H1 (cell line): ENCODE measurements around the gene ARL6IP5. TPM values are rescaled to one million over a fixed set of nuclear protein-coding genes. Genes with fewer than 3 reads are reported as not detected.

Experiments
- CTCF ChIA-PET: fragments of 300-600 bp; sonication (Branson Sonifier 250); formaldehyde crosslinking; loops from one replicate; lab custom pipeline; 2021; ENCODE audit not compliant: partially characterized antibody; lab: Charles Lee
- POLR2A ChIA-PET: fragments of 300-600 bp; sonication (Branson Sonifier 250); formaldehyde crosslinking; loops from one replicate; lab custom pipeline; 2021; ENCODE audit warnings: inconsistent platforms; ENCODE audit not compliant: partially characterized antibody; lab: Charles Lee
- DNase-seq, 2 experiments: peaks; one replicate each; pipeline versions ENCODE4 v3.0.0 to v3.0.0-alpha.2; 2010 to 2022; ENCODE audit warnings: low spot score in 2 of 2, low read depth in 1 of 2, mixed read lengths in 1 of 2
- FAIRE-seq: peaks from 2 replicates; lab custom pipeline; 2011; peaks lifted over from hg19 to GRCh38; lab: Jason Lieb, UNC
- H2AFZ ChIP-seq: 2 replicates; pipeline ENCODE4 v1.8.1; 2012; ENCODE audit warnings: low read length, inconsistent platforms
- H2AK5ac ChIP-seq: 2 replicates; pipeline ENCODE4 v1.6.1; 2013; ENCODE audit warnings: low read depth, low read length
- H2BK120ac ChIP-seq: replicated peaks from 2 replicates; pipeline ENCODE3; 2013; ENCODE audit warnings: low read depth, low read length, inconsistent platforms
- H2BK12ac ChIP-seq: 2 replicates; pipeline ENCODE4 v1.6.1; 2013; ENCODE audit warnings: low read depth, low read length
- H2BK15ac ChIP-seq: 2 replicates; pipeline ENCODE4 v1.6.1; 2013; ENCODE audit warnings: low read length
- H2BK20ac ChIP-seq: 2 replicates; pipeline ENCODE4 v1.6.1; 2013; ENCODE audit warnings: low read length
- H2BK5ac ChIP-seq: 2 replicates; pipeline ENCODE4 v1.6.1; 2013; ENCODE audit warnings: low read depth, low read length
- H3K14ac ChIP-seq: 2 replicates; pipeline ENCODE4 v1.6.1; 2013; ENCODE audit warnings: inconsistent platforms; ENCODE audit not compliant: insufficient read length
- H3K18ac ChIP-seq: 2 replicates; pipeline ENCODE4 v1.6.1; 2013; ENCODE audit warnings: low read length; ENCODE audit errors: extremely low read depth
- H3K23ac ChIP-seq: 2 replicates; pipeline ENCODE4 v1.6.1; 2013; ENCODE audit warnings: inconsistent platforms; ENCODE audit not compliant: insufficient read length
- H3K23me2 ChIP-seq: 2 replicates; pipeline ENCODE4 v1.6.1; 2013; ENCODE audit warnings: low read depth, low read length
- H3K27ac ChIP-seq: 2 replicates; pipeline ENCODE4 v1.6.1; 2011; ENCODE audit warnings: low read depth, low read length, inconsistent platforms
- H3K27me3 ChIP-seq, 4 experiments: replicated peaks in 1 of 4; 1 replicate in 1 of 4; 2 replicates in 3 of 4; pipeline versions ENCODE4 v1.6.1 to v1.8.1; 2011 to 2013; ENCODE audit warnings: low read length in 3 of 4, mild to moderate bottlenecking in 3 of 4, inconsistent platforms in 2 of 4, mixed read lengths in 2 of 4, moderate library complexity in 1 of 4; ENCODE audit not compliant: control insufficient read depth in 3 of 4, insufficient read depth in 3 of 4; ENCODE audit errors: extremely low read depth in 1 of 4
- H3K36me3 ChIP-seq, 4 experiments: 2 replicates each; pipeline versions ENCODE4 v1.6.1 to v1.8.1; 2011 to 2013; ENCODE audit warnings: mild to moderate bottlenecking in 4 of 4, low read length in 3 of 4, moderate library complexity in 2 of 4, control low read depth in 1 of 4, inconsistent platforms in 1 of 4; ENCODE audit not compliant: insufficient read depth in 4 of 4, control insufficient read depth in 2 of 4
- H3K4ac ChIP-seq: replicated peaks from 2 replicates; pipeline ENCODE3; 2013; ENCODE audit warnings: low read length, low read depth, mixed read lengths, inconsistent platforms; ENCODE audit not compliant: insufficient read length
- H3K4me1 ChIP-seq, 4 experiments: replicated peaks in 1 of 4; 1 replicate in 1 of 4; 2 replicates in 3 of 4; pipeline versions ENCODE4 v1.6.1 to v1.8.1; 2011 to 2013; ENCODE audit warnings: low read length in 3 of 4, inconsistent platforms in 2 of 4, mixed read lengths in 1 of 4; ENCODE audit not compliant: insufficient read depth in 4 of 4, control insufficient read depth in 3 of 4
- H3K4me2 ChIP-seq, 2 experiments: 2 replicates each; pipeline versions ENCODE4 v1.6.1 to v1.8.1; 2011 to 2013; ENCODE audit warnings: low read depth in 2 of 2, low read length in 2 of 2, control low read depth in 1 of 2, inconsistent platforms in 1 of 2, mild to moderate bottlenecking in 1 of 2; ENCODE audit not compliant: insufficient read depth in 1 of 2
- H3K4me3 ChIP-seq, 4 experiments: fragments of 200-600, 300-600 bp in 1 of 4; sonication (generic), shearing (Covaris generic), sonication (Bioruptor Twin) in 1 of 4; 2 replicates each; pipeline versions ENCODE4 v1.5.1 to v1.8.1; 2011 to 2016; ENCODE audit warnings: low read length in 4 of 4, low read depth in 3 of 4, control low read depth in 2 of 4, inconsistent platforms in 2 of 4, mild to moderate bottlenecking in 2 of 4, mixed read lengths in 1 of 4, moderate library complexity in 1 of 4; ENCODE audit not compliant: insufficient read depth in 2 of 4; ENCODE audit errors: extremely low read depth in 1 of 4
- H3K56ac ChIP-seq: replicated peaks from 2 replicates; pipeline ENCODE3; 2013; ENCODE audit warnings: low read depth, mild to moderate bottlenecking, mixed read lengths, low read length, inconsistent platforms; ENCODE audit not compliant: insufficient read length
- H3K79me1 ChIP-seq: 2 replicates; pipeline ENCODE4 v1.6.1; 2013; ENCODE audit warnings: low read depth, low read length, control low read depth
- H3K79me2 ChIP-seq, 2 experiments: 2 replicates each; pipeline versions ENCODE4 v1.6.1 to v1.8.1; 2012 to 2013; ENCODE audit warnings: low read length in 2 of 2, mild to moderate bottlenecking in 2 of 2, inconsistent platforms in 1 of 2; ENCODE audit not compliant: insufficient read depth in 2 of 2, control insufficient read depth in 1 of 2
- H3K9ac ChIP-seq, 4 experiments: replicated peaks in 1 of 4; 1 replicate in 1 of 4; 2 replicates in 3 of 4; pipeline versions ENCODE4 v1.6.1 to v1.8.1; 2011 to 2013; ENCODE audit warnings: low read depth in 3 of 4, low read length in 3 of 4, control low read depth in 2 of 4, mild to moderate bottlenecking in 2 of 4, moderate library complexity in 2 of 4, inconsistent platforms in 1 of 4; ENCODE audit errors: extremely low read depth in 1 of 4
- H3K9me3 ChIP-seq, 2 experiments: 2 replicates each; pipeline versions ENCODE4 v1.6.1 to v1.8.1; 2012 to 2013; ENCODE audit warnings: mild to moderate bottlenecking in 2 of 2, moderate library complexity in 2 of 2, control low read depth in 1 of 2, inconsistent platforms in 1 of 2, low read depth in 1 of 2, low read length in 1 of 2, mixed read lengths in 1 of 2; ENCODE audit not compliant: insufficient read depth in 2 of 2
- H4K20me1 ChIP-seq, 2 experiments: replicated peaks in 1 of 2; 2 replicates each; pipeline versions ENCODE3 to v1.8.1; 2011 to 2013; ENCODE audit warnings: inconsistent platforms in 2 of 2, low read length in 2 of 2, mild to moderate bottlenecking in 1 of 2; ENCODE audit not compliant: insufficient read depth in 2 of 2, control insufficient read depth in 1 of 2
- H4K5ac ChIP-seq: 2 replicates; pipeline ENCODE4 v1.6.1; 2013; ENCODE audit warnings: low read length, low read depth, mixed read lengths, inconsistent platforms; ENCODE audit not compliant: insufficient read length
- H4K8ac ChIP-seq: 2 replicates; pipeline ENCODE4 v1.8.0; 2013; ENCODE audit warnings: mild to moderate bottlenecking, moderate library complexity, low read length, inconsistent platforms; ENCODE audit not compliant: insufficient read depth; ENCODE audit errors: extremely low read depth
- H4K91ac ChIP-seq: replicated peaks from 2 replicates; pipeline ENCODE3; 2013; ENCODE audit warnings: low read length, mixed read lengths, inconsistent platforms; ENCODE audit not compliant: insufficient read length
- ASH2L ChIP-seq: fragments of 200-600, 300-600 bp; sonication (generic); IDR thresholded peaks from one replicate; pipeline ENCODE4 v1.7.1; 2017; ENCODE audit warnings: low read length
- ATF3 ChIP-seq: IDR thresholded peaks from 2 replicates; pipeline ENCODE4 v1.6.1; 2011; ENCODE audit warnings: low read depth, mild to moderate bottlenecking, low read length; ENCODE audit not compliant: insufficient read depth
- CBX5 ChIP-seq: fragments of 300-800, 300-1000 bp; sonication (generic); IDR thresholded peaks from 2 replicates; pipeline ENCODE4 v1.7.1; 2016; ENCODE audit warnings: antibody characterized with exemption, low read length, low read depth
- EP300 ChIP-seq, 2 experiments: IDR thresholded peaks; 1 replicate in 1 of 2; 2 replicates in 1 of 2; pipeline ENCODE4 v1.6.1; 2011 to 2012; ENCODE audit warnings: low read depth in 2 of 2, low read length in 2 of 2, mild to moderate bottlenecking in 2 of 2, borderline replicate concordance in 1 of 2, inconsistent platforms in 1 of 2, moderate library complexity in 1 of 2
- EZH2 ChIP-seq: fragments of 200-600 bp; sonication (generic); IDR thresholded peaks from 2 replicates; pipeline ENCODE4 v1.7.1; 2012; ENCODE audit warnings: low read depth, mild to moderate bottlenecking, moderate library complexity, low read length, inconsistent platforms; ENCODE audit not compliant: severe bottlenecking
- JUN ChIP-seq: IDR thresholded peaks from 2 replicates; pipeline ENCODE4 v1.6.1; 2011; ENCODE audit warnings: low read depth, mild to moderate bottlenecking, improper control_type of control experiment, low read length
- MAFK ChIP-seq: IDR thresholded peaks from 2 replicates; pipeline ENCODE4 v1.6.1; 2012; ENCODE audit warnings: low read depth, mild to moderate bottlenecking, improper control_type of control experiment, low read length
- NANOG ChIP-seq: IDR thresholded peaks from 2 replicates; pipeline ENCODE4 v1.6.1; 2011; ENCODE audit warnings: low read length, low read depth, mild to moderate bottlenecking, inconsistent platforms; ENCODE audit not compliant: insufficient read depth, poor library complexity, severe bottlenecking
- NRF1 ChIP-seq: IDR thresholded peaks from 2 replicates; pipeline ENCODE4 v1.6.1; 2011; ENCODE audit warnings: mild to moderate bottlenecking, low read depth, low read length, improper control_type of control experiment
- POU5F1 ChIP-seq: IDR thresholded peaks from 2 replicates; pipeline ENCODE4 v1.6.1; 2011; ENCODE audit warnings: low read depth, mild to moderate bottlenecking, low read length, moderate library complexity
- RFX5 ChIP-seq: IDR thresholded peaks from 2 replicates; pipeline ENCODE4 v1.6.1; 2011; ENCODE audit warnings: low read depth, low read length, improper control_type of control experiment, borderline replicate concordance
- SIX5 ChIP-seq: IDR thresholded peaks from 2 replicates; pipeline ENCODE4 v1.6.1; 2011; ENCODE audit warnings: mild to moderate bottlenecking, low read depth, low read length
- SP1 ChIP-seq: IDR thresholded peaks from 2 replicates; pipeline ENCODE4 v1.6.1; 2011; ENCODE audit warnings: low read depth, low read length
- YY1 ChIP-seq: IDR thresholded peaks from 2 replicates; pipeline ENCODE4 v1.6.1; 2011; ENCODE audit warnings: low read depth, mild to moderate bottlenecking, low read length
- ZNF274 ChIP-seq: IDR thresholded peaks from 2 replicates; pipeline ENCODE4 v1.7.0; 2012; ENCODE audit warnings: low read length, borderline replicate concordance; ENCODE audit errors: extremely low read depth
- WGBS, 2 experiments: shearing (Covaris generic) in 1 of 2; methylation state at CpG; one replicate each; pipeline versions ENCODE4 v1.1.6 to v1.1.7; 2013 to 2015; ENCODE audit warnings: low lambda C conversion rate in 2 of 2, mixed read lengths in 2 of 2, inconsistent platforms in 1 of 2, low coverage in 1 of 2, missing lambda C conversion rate in 1 of 2; ENCODE audit not compliant: insufficient replicate concordance in 2 of 2, insufficient coverage in 1 of 2, insufficient read length in 1 of 2; ENCODE audit errors: extremely low coverage in 1 of 2, missing lambda C conversion rate in 1 of 2; 5-methylcytosine and 5-hydroxymethylcytosine counted together
- polyA plus RNA-seq, 7 experiments: library from polyadenylated mRNA; depleted of rRNA in 3 of 7; stranded (reverse) in 5 of 7; unstranded in 2 of 7; fragments of >200 nt in 5 of 7; fragments of 200-250 nt in 2 of 7; gene quantifications; 1 replicate in 5 of 7; 2 replicates in 1 of 7; 4 replicates in 1 of 7; pipeline versions ENCODE4 v1.2.1 to v1.2.3, GENCODE V29; 2011 to 2013; ENCODE audit warnings: missing spikeins in 2 of 7, mixed read lengths in 2 of 7
- total RNA-seq: library from RNA; stranded (reverse); fragmentation: NEBNext Ultra II Directional; extraction: Animal tissue kit (Norgen Biotek cat#: 25700); gene quantifications from 2 replicates; pipeline ENCODE4 v1.2.1, GENCODE V29; 2021

Gene ARL6IP5
- total and polyA plus RNA-seq, 2 of the 8 experiments (the other 6 are each of a cell fraction or from before 2014, with no cell fraction given), result 24.9 to 30.1 TPM

GRCh38 chr3:69096299-69096698, 11.6 kb downstream of the ARL6IP5 start:
- Histone ChIP-seq H2BK15ac (no peak overlapping the region), H3K4me3 (no peak overlapping the region), H3K18ac (no peak overlapping the region), H3K23me2 (no peaks in the 10 kb centered on the region), H3K56ac (no peak overlapping the region), H3K79me1 (no peaks in the 10 kb centered on the region), H3K4ac (no peak overlapping the region), H3K9ac (no peak overlapping the region), H4K8ac (no peak overlapping the region), H3K79me2 (no peaks in the 10 kb centered on the region), H2AFZ (no peak overlapping the region), H3K27ac (no peak overlapping the region), H3K9me3 (no peaks in the 10 kb centered on the region), H3K4me1 (peaks cover 0 to 7% (median under 1%) of the 10 kb centered on the region in 4 experiments; a peak in 3 of 7 replicates), H2BK20ac (no peak overlapping the region), H2AK5ac (no peak overlapping the region), H3K36me3 (no peaks in the 10 kb centered on the region), H3K4me2 (no peak overlapping the region), H4K20me1 (no peaks in the 10 kb centered on the region), H2BK5ac (no peak overlapping the region), H3K27me3 (no peaks in the 10 kb centered on the region), H4K91ac (no peak overlapping the region), H4K5ac (no peak overlapping the region), H2BK120ac (no peak overlapping the region), H3K23ac (no peak overlapping the region), H3K14ac (no peak overlapping the region), H2BK12ac (no peak overlapping the region)
- 100% methylated on average over 2 of the region's 5 CpGs; no CpG with 5 or more reads in 1 of the 2 experiments for WGBS, 2 experiments
- TF ChIP-seq JUN, result no peak
- TF ChIP-seq NRF1, result no peak
- TF ChIP-seq ATF3, result no peak
- no peak for TF ChIP-seq EZH2
- TF ChIP-seq MAFK, result no peak
- no peak for TF ChIP-seq NANOG
- no peak for TF ChIP-seq RFX5
- TF ChIP-seq ASH2L, result no peak
- TF ChIP-seq POU5F1, result no peak
- no peak for TF ChIP-seq EP300 (IDR thresholded peaks at IDR 0.05; ENCODE audit: borderline replicate concordance in 1 of 2, low read depth in 2 of 2, low read length in 2 of 2)
- TF ChIP-seq YY1, result no peak
- TF ChIP-seq SP1, result no peak
- TF ChIP-seq CBX5, result no peak
- no peak for TF ChIP-seq SIX5
- TF ChIP-seq ZNF274, result no peak
- no peak for DNase-seq
- CTCF ChIA-PET, result interaction anchor here (0.6 kb wide), 1 partner anchor 502 kb away, joined by 3 read pairs; no protein-coding TSS in a partner anchor
- POLR2A ChIA-PET, result no interaction called here
- no peak for FAIRE-seq
